Posterior cingulate gyrus (tissue), 11 donors: ENCODE measurements around the gene CNGA1.
"Not testable (repeated sequence)": the region's sequence is repeated elsewhere in the genome, so short reads cannot be mapped to it uniquely, and the experiment has no call there.

Source experiments
- DNase-seq, 10 donors: peaks; one replicate each; pipeline versions ENCODE4 v3.0.0 to v3.0.0-alpha.2; 2020 to 2021; ENCODE audit warnings: mixed read lengths in 3 of 10
- intact Hi-C: fragments of 100-400 bp; cut with DNase I; formaldehyde crosslinking; loops from one replicate; pipeline ENCODE4 v1.15.1; 2023

CNGA1 gene

DNA sequence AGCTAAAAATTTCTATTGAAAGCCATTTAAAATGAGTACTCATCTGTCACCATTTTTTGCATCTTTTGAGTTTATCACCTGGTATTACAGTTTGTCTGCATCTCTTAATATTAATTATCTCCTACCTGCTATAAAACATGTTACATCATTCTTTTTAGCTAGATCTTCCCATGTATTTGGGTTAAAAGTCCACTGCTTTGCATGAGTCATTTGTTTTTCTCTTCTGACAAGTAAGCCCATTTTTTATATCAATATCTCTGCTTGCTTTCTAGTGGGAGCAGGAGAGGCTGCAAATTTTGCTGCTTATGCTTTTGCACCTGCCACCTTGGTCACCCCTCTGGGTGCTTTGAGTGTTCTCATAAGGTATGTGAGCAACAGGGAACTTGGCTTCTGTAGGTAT is 16.2 kb upstream of the CNGA1 start:
- intact Hi-C loops, result no loop called here
- no peak for DNase-seq

DNA sequence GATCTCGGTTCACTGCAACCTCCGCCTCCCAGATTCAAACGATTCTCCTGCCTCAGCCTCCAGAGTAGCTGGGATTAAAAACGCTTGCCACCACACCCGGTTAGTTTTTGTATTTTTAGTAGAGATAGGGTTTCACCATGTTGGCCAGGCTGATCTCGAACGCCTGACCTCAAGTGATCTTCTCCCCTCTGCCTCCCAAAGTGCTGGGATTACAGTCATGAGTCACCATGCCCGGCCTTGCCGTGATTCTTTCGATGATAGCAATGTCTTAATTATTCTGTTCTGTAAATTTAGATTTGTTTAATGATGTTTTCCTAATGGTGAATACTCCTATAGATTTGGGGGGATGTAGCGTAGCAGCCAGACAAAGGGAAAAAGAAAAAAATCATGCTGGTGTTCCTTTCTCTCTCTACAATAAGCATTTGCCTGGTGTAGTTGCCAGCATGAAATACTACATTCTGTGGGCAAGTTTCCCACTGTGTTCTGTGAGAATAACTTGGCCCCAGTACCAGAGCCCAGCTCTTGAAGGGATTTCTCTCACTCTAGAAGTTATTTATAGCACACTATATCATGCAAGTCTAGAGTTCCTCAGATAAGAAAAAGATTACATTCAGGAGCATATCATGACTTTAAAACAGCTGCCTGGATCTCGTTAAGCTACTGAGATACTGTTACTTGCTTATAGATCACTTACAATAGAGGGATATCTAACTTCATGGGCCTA is 15.5 kb upstream of the CNGA1 start:
- intact Hi-C loops, result no loop called here
- DNase-seq, result no peak

DNA sequence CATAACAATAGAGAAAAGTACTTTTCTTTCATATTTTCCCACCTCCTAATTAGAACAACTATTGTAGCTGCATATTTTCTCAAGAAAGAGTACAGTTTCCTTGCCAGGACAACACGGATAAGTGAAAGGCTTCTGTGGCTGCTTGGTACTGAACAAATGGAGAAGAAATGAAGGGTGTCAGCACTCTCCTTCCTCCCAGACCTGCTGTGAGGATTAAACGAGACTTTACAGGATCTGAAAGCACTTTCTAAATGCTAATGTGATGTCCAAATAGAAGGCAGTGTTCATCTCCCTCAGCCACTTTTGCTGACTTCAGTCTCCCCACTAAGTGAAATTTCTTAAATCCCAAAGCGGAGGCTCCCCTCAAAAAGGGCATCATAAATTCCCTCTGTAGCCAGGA is 14.0 kb upstream of the CNGA1 start:
- intact Hi-C loops, result no loop called here
- DNase-seq, result no peak

DNA sequence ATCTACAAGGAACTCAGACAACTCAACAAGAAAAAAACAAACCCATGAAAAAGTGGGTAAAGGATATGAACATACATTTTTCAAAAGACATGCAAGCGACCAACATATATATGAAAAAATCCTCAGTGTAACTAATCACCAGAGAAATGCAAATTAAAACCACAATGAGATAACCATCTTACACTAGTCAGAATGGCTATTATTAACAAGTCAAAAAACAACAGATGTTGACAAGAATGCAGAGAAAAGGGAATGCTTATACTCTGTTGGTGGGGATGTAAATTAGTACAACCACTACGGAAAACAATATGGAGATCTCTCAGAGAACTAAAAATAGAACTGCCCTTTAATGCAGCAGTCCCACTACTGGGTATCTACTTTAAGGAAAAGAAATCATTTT is 12.2 kb upstream of the CNGA1 start:
- no peak for DNase-seq
- intact Hi-C loops, result no loop called here

DNA sequence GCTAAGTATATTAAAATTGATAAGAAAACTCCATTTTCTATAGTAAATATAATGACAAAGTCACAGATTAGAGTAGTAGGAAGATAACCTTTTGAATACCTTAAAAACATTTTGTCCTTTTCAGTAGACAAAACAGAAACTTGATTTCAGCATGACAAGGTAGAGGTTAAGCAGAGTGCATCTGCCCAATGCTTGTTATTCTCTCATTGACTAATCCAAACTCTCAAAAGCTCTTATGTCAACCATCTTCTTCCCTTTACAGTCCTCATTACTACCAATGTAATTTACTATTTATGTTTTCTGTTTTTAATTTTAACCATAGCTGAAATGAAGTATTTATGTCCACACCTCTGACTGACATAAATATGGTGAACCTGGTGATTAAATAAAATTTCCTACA is 11.2 kb upstream of the CNGA1 start:
- DNase-seq, result no peak
- intact Hi-C loops, result no loop called here

DNA sequence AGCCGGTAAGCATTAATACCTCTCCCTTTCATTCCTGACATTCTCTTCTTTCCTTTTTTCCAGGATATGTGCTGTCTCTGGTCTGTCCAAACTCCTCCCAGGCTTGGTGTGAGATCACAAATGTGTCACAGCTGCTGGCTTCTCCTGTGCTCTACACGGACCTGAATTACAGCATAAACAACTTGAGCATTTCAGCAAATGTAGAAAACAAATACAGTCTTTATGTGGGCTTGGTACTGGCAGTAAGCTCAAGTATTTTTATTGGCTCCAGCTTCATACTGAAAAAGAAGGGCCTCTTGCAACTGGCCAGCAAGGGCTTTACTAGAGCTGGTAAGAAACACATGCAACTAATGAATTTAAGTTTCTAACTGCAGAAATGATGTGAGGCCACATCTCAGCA is 8.5 kb upstream of the CNGA1 start:
- intact Hi-C loops, result no loop called here
- DNase-seq, result no peak

DNA sequence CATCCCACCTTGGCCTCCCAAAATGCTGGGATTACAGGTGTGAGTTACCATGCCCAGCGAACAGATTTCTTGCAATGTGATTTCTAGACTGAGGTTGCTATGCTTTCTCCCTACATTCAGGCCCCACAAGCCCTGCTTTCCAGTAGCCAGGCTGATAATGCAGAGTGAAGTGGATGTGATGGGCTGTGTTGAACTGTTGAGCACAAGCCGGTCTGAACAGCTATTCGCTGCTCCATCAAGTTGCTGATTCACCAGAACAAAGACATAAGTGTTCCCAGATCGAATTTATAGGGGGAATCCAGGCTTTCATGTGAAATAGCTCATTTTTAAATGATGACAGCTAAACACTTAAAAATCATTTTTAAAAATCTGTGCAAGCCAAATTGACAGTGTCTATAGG is 8.0 kb upstream of the CNGA1 start:
- intact Hi-C loops, result no loop called here
- no peak for DNase-seq

DNA sequence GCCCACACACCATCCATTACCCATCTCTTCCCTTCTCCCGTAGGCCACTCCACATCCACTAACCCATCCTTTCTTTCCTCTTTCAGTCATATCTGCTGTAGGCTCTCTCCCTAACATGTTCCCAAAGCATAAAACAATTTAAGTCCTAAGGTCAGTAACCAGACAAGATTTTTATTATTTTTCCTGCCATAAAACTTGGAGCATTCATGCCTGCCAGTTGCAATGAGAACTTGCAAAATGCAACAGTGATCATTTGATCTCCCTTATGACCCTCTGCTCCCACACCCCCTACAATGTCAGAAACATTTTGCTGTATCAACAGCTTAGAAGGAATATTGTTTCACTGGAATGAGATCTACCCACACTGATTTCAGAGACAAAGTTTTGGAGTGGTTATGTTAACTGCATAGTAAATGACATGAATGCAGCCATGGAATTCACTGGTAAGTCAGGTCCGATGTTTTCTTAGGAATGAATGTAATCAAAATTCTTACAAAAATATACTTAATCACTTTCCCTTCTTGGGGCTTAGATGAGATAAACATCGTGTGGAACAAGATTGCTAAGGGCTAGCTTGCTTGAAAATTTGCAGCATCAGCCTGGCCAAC is 5.8 kb upstream of the CNGA1 start:
- intact Hi-C loops, result no loop called here
- DNase-seq, result no peak

DNA sequence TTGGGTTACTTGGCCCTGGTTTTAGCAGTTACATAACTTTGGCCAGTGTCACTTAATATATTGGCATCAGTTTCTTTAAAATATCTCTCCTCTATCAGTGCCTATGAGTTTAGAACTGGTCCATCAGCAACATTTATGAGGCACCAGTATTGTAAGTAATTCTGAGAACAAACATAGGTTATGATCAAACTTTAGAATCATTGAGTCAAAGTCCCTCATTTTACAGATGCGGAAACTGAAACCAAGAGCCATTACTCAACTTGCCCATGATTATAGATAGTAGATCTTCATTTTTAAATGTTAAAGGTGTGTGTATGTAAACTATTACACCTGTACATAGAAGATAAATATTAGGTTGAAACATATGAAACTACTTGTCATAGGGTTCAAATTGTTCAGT is 4.6 kb upstream of the CNGA1 start:
- intact Hi-C loops, result no loop called here
- DNase-seq, result no peak

DNA sequence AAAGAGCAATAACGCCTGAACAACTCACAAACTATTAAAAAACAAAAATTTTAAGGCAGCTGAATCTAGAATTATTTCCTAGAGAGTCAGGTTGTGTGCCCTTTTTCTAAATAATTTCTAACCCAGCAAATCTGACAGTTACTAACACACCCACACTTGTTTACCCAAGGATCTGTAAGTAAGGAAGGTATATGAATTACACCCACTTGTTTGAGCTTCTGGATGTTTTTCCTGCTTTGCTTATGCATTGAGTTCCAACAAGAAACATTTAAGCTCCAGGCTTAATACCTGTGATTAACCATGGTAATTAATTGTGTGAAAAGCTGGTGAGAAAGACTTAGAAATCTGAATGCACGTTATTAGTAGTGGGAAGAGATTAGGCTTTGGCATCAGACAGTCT is 1.6 kb upstream of the CNGA1 start:
- no peak for DNase-seq
- intact Hi-C loops, result no loop called here

DNA sequence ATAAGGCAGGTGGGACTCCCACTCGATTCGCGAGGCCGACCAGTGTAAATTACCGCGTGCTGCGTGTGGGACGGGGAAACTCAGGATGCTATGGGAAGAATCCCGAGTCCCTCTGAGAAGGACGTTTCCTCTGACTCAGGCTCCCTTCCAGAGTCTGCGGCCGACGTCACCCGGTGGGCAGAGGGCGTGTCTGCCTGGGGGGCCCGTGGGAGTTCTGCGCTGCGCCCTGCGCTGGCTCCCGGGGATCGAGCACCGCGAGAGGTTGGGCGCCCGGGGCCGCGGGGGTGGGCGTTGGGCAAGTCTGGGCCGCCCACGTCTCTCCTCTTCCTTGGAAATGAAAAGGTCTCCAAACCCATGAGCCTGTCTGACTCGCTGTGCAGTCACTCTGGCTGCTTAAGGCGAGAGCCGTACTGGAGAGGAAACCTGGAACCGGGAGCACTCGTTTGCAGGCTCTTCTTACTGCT is 659 bp upstream of the CNGA1 start:
- peak in 7 of 10 donors; percentile 7 to 84 (median 10) for DNase-seq
- intact Hi-C loops, result no loop called here

DNA sequence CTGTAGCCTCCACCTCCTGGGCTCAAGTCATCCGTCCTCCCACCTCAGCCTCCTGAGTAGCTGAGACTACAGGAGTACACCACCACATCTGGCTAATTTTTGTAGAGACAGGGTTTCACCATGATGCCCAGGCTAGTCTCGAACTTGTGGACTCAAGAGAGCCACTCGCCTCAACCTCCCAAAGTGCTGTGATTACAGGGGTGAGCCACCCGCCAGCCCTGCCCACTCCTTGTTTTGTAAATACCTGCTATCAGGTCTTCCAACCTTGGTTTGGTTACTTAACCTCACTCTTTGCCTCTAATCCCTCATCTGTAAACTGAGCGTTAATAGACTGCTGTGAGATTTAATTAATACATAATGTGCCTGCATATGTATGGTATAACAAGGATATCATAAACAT is 803 bp downstream of the CNGA1 start:
- intact Hi-C loops, result no loop called here
- DNase-seq, result no peak

DNA sequence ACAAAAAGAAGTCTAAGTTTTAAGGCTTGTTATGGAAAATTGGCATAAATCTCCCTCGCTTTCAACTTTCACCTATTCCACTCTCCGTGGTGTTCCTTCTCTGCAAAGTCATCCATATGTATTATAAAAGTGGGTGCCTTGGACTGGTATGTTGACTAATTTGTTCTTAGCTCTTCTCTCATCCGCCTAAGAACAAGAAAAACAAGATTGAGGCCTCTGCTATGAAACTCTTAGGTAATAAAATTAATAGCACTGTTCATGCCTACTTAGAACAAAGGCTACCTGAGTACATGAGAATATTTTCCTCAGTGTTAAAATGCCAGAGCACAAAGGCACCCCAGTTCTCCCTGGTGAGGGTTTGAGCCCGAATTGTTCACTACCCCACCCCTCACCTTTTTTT is 1.3 kb downstream of the CNGA1 start:
- intact Hi-C loops, result no loop called here

DNA sequence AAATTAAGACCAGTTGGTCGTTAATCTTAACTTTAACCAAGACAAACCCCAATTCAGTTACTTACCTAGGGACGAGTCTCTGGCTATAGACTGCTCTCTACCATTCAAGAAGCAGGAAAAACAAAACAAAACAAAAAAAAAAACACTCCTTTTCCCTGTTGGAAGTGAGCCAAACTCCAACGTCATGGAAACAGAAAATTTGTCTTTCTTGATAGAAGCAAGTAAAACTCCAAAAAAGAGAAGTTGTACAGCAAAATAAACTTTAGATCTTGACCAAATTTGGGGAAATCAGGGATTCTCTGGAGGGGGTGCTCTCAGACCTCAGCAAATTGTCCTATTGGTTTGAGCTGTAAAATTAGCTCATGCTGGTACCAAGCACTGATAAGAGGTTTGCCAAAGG is 3.7 kb downstream of the CNGA1 start:
- DNase-seq, result no peak
- intact Hi-C loops, result no loop called here

More for the DNA sequence above, 1.3 kb downstream of the CNGA1 start:
- DNase-seq, result no peak

DNA sequence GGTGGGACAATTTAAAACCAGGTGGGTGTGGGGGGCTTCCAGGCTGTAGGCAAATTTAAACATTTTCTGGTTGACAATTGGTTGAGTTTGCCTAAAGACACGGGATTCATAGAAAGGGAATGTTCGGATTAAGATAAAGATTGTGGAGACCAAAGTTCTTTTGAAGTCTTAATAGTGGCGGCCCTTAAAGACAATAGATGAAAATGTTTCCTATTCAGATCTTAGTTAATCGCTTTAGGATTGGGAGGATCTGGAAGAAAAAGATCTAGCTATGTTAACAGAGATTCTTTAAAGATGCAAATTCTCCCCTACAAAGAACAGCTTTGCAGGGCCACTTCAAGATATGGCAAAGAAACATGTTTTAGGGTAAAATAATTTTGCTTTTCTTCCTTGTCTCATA is 4.8 kb downstream of the CNGA1 start:
- DNase-seq, result no peak
- intact Hi-C loops, result no loop called here

DNA sequence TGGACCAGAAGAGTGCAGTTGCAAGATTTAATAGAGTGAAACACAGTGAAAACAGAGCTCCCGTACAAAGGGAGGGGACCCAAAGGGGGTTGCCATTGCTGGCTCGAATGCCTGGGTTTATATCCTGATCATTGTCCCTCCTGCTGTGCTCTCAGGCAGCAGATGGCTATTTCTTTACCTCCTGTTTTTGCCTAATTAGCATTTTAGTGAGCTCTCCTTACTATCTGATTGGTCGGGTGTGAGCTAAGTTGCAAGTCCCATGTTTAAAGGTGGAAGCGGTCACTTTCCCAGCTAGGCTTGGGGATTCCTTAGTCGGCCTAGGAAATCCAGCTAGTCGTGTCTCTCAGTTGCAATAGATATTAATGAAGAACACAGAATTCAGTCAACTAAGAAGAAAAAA is 5.6 kb downstream of the CNGA1 start:
- intact Hi-C loops, DNase-seq: not testable (repeated sequence)

DNA sequence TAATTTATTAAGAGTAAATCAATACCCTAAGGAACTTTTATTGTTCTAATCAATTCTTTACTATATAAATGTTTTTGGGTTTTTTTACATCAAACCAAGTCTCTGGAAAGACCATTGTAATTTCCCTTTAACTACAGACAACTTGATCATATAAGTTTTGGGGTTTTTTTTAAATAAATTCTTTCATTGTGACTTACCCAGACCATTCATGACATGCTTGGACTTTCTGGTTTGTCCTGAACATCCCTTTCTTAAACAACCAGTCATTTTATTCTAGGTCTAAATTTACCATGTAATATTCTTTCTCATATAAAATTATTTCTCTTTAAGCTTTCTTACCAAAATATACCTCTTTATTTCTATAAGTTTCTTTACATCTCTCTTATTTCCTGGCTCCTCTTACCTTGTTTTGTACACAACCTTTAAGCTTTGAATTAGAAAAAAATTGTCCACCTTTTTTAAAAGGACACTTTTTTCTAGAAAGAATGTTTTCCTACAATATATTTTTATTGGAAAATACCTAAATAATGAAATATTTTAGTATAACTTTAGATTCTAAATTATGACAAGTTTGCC is 8.4 kb downstream of the CNGA1 start:
- intact Hi-C loops, result loop anchor here (10.0 kb wide), 1 partner anchor 137 kb away; no protein-coding TSS in a partner anchor

DNA sequence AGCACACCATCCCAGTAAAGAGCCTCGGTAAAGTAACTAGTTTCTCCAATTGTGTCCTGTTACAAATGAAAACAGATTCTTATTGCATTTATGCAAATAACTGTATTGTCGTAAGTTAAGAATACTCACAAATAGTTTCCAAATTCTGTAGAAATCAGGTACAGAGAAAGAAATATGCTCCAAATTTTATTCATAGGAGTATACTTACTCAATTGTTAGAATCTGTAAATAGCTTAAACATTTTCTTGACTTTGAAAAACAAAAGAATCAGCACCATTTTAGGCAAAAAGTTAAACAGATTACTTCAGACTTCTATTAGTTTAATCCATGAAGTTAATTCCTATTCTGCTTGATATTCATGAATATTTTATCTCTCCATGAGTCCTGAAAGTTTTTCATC is 10.7 kb downstream of the CNGA1 start:
- intact Hi-C loops, result loop anchor here (10.0 kb wide), 1 partner anchor 139 kb away; no protein-coding TSS in a partner anchor
- no peak for DNase-seq

More for the DNA sequence above, 8.4 kb downstream of the CNGA1 start:
- DNase-seq, result no peak

DNA sequence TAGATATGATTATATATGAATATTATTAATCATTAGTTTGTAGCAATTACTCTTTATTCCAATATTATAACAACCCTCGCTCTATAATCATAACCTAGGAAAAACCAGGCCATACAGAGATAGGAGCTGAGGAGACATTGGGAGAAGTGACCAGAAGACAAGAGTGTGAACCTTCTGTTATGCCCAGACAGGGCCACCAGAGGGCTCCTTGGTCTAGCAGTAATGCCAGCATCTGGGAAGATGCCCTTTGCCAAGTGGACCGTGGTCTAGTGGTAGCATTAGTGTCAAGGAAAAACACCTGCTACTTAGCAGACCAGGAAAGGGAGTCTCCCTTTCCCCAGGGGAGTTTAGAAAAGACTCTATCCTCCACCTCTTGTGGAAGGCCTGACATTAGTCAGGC is 12.9 kb downstream of the CNGA1 start:
- peak in 7 of 10 donors; percentile 13 to 85 (median 34) for DNase-seq
- intact Hi-C loops, result loop anchor here (1.0 to 10.0 kb wide), 2 partner anchors 84 to 141 kb away; no protein-coding TSS in a partner anchor

DNA sequence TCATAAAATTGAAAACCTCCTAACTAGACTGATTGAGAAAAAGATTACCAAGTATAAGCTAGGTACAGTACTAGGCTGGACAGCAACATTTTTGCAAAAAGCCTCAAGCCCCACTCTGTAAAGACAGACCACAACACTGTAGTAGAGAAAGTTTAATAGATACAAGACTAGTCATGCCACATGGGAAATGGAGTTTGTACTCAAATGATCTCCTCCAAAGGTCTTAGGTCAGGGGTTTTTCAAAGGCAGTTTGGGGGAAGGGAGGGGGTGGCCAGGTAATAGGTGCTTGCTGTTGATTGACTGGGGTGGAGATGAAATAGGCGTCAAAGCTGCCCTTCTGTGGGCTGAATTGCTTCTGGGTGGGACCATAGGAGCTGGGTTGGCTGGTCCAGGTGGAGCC is 14.2 kb downstream of the CNGA1 start:
- intact Hi-C loops, result loop anchor here (10.0 kb wide), 1 partner anchor 143 kb away; no protein-coding TSS in a partner anchor
- no peak for DNase-seq

DNA sequence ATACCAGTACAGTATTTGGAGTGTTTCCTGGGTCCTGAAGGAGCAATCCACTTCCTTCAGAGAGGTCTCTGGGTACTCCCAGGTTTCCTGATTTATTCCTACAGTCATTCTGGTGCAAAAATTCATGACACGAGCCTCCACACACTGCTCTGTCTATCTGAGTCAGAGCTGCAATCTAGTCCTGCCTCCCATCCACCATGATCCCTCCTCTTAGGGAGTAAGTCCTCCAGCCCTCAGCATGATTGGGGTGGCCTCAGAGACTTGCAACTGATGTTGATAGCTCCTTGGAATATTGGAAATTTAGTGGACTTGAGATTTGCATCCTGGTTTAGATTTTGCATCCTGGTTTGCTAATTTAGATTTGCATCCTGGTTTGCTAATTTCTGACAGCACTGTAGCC is 20.5 kb downstream of the CNGA1 start:
- DNase-seq, result no peak
- intact Hi-C loops, result no loop called here

DNA sequence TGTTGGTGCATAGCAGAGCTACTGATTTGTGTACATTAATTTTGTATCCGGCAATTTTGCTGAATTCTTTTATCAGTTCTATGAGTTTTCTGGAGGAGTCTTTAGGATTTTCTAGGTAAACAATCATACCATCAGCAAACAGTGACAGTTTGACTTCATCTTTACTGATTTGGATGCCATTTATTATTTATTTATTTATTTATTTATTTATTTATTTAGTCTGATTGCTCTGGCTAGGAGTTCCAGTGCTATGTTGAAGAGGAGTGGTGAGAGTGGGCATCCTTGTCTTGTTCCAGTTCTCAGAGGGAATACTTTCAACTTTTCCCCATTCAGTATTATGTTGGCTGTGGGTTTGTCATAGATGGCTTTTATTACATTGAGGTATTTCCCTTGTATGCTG is 24.0 kb downstream of the CNGA1 start:
- intact Hi-C loops, DNase-seq: not testable (repeated sequence)
